ENCODE data around the gene BICRA.

Gene BICRA

GRCh38 chr19:47600246-47601179 is 8.4 kb upstream of the BICRA start:
- Histone ChIP-seq H3K27me3 (replicated peaks; ENCODE audit: control insufficient read depth, insufficient read depth, low read length) (no peaks in the 10 kb centered on the region), H3K4me3 (replicated peaks; ENCODE audit: low read depth, low read length) (peak overlapping the region; percentile 77), H3K36me3 (ENCODE audit: control insufficient read depth, insufficient read depth, low read length) (no peaks in the 10 kb centered on the region)
- DNase-seq (ENCODE audit: extremely low read depth, insufficient read length): peak; percentile 99
- TF ChIP-seq CTCF (IDR thresholded peaks at IDR 0.05; ENCODE audit: insufficient read depth, low read length, poor library complexity, severe bottlenecking): no peak

- Histone ChIP-seq H3K27me3 (replicated peaks; ENCODE audit: control insufficient read depth, insufficient read depth, low read length) (no peaks in the 10 kb centered on the region), H3K4me3 (replicated peaks; ENCODE audit: low read depth, low read length) (no peak overlapping the region), H3K36me3 (ENCODE audit: control insufficient read depth, insufficient read depth, low read length) (no peaks in the 10 kb centered on the region)
- DNase-seq (ENCODE audit: extremely low read depth, insufficient read length): no peak
- TF ChIP-seq CTCF (IDR thresholded peaks at IDR 0.05; ENCODE audit: insufficient read depth, low read length, poor library complexity, severe bottlenecking): no peak
Measured at GRCh38 chr19:47601180-47601904, 7.6 kb upstream of the BICRA start.

- DNase-seq (ENCODE audit: extremely low read depth, insufficient read length): no peak
- Histone ChIP-seq H3K27me3 (replicated peaks; ENCODE audit: control insufficient read depth, insufficient read depth, low read length) (no peaks in the 10 kb centered on the region), H3K36me3 (ENCODE audit: control insufficient read depth, insufficient read depth, low read length) (no peaks in the 10 kb centered on the region), H3K4me3 (replicated peaks; ENCODE audit: low read depth, low read length) (no peak overlapping the region)
- TF ChIP-seq CTCF (IDR thresholded peaks at IDR 0.05; ENCODE audit: insufficient read depth, low read length, poor library complexity, severe bottlenecking): no peak
Measured at GRCh38 chr19:47603706-47604565, 5.0 kb upstream of the BICRA start.

- no peak for TF ChIP-seq CTCF (IDR thresholded peaks at IDR 0.05; ENCODE audit: insufficient read depth, low read length, poor library complexity, severe bottlenecking)
- DNase-seq (ENCODE audit: extremely low read depth, insufficient read length): no peak
- Histone ChIP-seq H3K4me3 (replicated peaks; ENCODE audit: low read depth, low read length) (peak overlapping the region; percentile 92), H3K27me3 (replicated peaks; ENCODE audit: control insufficient read depth, insufficient read depth, low read length) (no peaks in the 10 kb centered on the region), H3K36me3 (ENCODE audit: control insufficient read depth, insufficient read depth, low read length) (no peaks in the 10 kb centered on the region)
Measured at GRCh38 chr19:47607564-47608073, 1.3 kb upstream of the BICRA start.
